ENCODE results near the gene HEY2.

- TF ChIP-seq CTCF (IDR thresholded peaks at IDR 0.05; ENCODE audit: low read length) (no peak), EZH2 (optimal IDR thresholded peaks at IDR 0.05; ENCODE audit: low read depth, low read length) (no peak)
Observed at GRCh38 chr6:125717120-125717731, 32.2 kb upstream of the HEY2 start.
